ENCODE results near the gene SH3GL2. TPM values are rescaled to one million over a fixed set of nuclear protein-coding genes. Genes with fewer than 3 reads are reported as not detected.

Gene SH3GL2
- polyA plus RNA-seq, 3 donors: not detected

DNA sequence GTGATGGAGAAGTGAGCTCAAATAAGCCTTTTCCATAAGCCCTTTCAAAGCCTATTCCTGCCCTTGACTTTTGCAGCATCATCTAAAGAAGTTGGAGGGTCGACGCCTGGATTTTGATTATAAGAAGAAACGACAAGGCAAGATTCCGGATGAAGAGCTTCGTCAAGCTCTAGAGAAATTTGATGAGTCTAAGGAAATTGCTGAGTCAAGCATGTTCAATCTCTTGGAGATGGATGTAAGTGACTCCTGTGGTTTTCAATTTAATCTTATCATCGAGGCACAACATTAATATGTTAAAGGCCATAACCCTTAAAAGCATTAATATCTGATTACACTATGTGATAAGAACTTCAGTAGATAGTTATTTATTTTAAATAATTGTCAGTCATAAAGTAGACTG is 210.4 kb downstream of the SH3GL2 start:
- Histone ChIP-seq H3K79me2 (ENCODE audit: insufficient read depth, low read length) (no peaks in the 10 kb centered on the region), H3K9me3 (replicated peaks in 1 of 2; ENCODE audit: control insufficient read depth in 1 of 2, insufficient read depth in 1 of 2, low read length in 2 of 2) (no peaks in the 10 kb centered on the region), H3K4me1 (ENCODE audit: control insufficient read depth in 1 of 2, insufficient read depth in 2 of 2, low read length in 2 of 2) (no peaks in the 10 kb centered on the region), H4K20me1 (ENCODE audit: insufficient read depth, low read length) (no peaks in the 10 kb centered on the region), H3K9ac (ENCODE audit: insufficient read depth, low read length, poor library complexity, severe bottlenecking) (no peak overlapping the region), H3K27me3 (ENCODE audit: control insufficient read depth in 2 of 2, insufficient read depth in 2 of 2, low read length in 2 of 2) (no peaks in the 10 kb centered on the region), H3K4me3 (replicated peaks in 1 of 3; ENCODE audit: low read depth in 2 of 3, low read length in 3 of 3) (no peak overlapping the region), H2AFZ (ENCODE audit: insufficient read depth, low read depth, low read length, poor library complexity, severe bottlenecking) (no peak overlapping the region), H3K27ac (ENCODE audit: low read depth in 1 of 2, low read length in 2 of 2) (no peak overlapping the region), H3K36me3 (replicated peaks in 1 of 2; ENCODE audit: control insufficient read depth in 1 of 2, insufficient read depth in 2 of 2, low read length in 2 of 2) (no peaks in the 10 kb centered on the region), H3K4me2 (replicated peaks; ENCODE audit: extremely low read depth, low read length, poor library complexity, severe bottlenecking) (no peak overlapping the region)
- Mint-ChIP-seq H3K4me3 (no peak overlapping the region), H3K4me1 (no peaks in the 10 kb centered on the region), H3K9me3 (peaks cover 0 to 2% (median 0%) of the 10 kb centered on the region in 7 donors), H3K36me3 (no peaks in the 10 kb centered on the region), H3K27me3 (ENCODE audit: low read depth in 3 of 3) (peaks cover 0 to 5% (median 2%) of the 10 kb centered on the region in 3 donors), H3K27ac (no peak overlapping the region)
- no peak for DNase-seq
- intact Hi-C loops (cut with micrococcal nuclease): no loop called here
- WGBS (ENCODE audit: insufficient coverage): 96% methylated on average over 4 of the region's 6 CpGs
- TF ChIP-seq, protein P1, sequence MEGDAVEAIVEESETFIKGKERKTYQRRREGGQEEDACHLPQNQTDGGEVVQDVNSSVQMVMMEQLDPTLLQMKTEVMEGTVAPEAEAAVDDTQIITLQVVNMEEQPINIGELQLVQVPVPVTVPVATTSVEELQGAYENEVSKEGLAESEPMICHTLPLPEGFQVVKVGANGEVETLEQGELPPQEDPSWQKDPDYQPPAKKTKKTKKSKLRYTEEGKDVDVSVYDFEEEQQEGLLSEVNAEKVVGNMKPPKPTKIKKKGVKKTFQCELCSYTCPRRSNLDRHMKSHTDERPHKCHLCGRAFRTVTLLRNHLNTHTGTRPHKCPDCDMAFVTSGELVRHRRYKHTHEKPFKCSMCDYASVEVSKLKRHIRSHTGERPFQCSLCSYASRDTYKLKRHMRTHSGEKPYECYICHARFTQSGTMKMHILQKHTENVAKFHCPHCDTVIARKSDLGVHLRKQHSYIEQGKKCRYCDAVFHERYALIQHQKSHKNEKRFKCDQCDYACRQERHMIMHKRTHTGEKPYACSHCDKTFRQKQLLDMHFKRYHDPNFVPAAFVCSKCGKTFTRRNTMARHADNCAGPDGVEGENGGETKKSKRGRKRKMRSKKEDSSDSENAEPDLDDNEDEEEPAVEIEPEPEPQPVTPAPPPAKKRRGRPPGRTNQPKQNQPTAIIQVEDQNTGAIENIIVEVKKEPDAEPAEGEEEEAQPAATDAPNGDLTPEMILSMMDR (IDR thresholded peaks at IDR 0.05): no peak

DNA sequence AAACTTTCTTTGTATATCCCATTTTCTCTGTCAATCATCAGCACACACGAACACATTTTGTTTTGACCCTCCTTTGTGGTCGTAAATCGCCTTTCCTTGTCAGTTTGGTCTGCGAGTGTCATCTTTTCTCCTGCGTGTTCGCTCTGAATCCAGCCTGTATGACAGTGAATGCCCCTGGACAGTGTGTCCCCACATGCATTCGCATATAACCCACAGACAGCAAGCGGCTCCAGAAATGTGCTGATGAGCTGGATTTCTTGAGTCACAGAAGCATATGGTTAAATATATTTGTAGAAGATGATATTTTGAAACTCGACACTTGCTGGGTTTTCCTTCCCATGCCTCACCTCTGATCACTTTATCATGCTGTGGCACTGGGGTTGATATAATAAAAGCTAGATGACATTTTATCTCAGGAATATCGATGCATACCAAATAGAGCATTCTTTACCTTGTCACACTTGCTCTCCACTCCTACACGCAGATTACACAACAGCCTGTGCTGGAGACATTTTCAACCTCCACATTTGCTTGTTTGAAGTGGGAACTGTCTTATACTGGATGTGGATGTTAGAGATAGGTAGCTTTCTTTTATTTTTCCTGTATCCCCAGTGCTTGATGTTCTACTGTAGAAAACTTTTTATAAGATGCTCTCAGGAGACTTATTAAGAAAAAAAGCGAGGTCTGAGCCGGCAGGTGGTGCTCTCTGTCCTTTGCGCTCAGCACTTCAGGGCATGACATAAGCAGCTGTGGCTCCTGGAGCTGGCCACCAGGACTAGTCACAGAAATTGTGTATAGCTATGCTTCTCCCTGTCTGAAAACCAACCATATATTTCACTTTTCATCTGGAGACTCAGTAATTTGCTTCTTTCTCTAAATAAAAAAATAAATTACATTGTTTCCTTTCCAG is 215.1 kb downstream of the SH3GL2 start:
- no peaks in the 10 kb centered on the region for H3K36me3 ChIP-seq (replicated peaks in 1 of 2; ENCODE audit: control insufficient read depth in 1 of 2, insufficient read depth in 2 of 2, low read length in 2 of 2)
- TF ChIP-seq, protein P1 (IDR thresholded peaks at IDR 0.05): no peak
- no peaks in the 10 kb centered on the region for H3K79me2 ChIP-seq (ENCODE audit: insufficient read depth, low read length)
- Mint-ChIP-seq H3K27me3 (ENCODE audit: low read depth in 3 of 3) (no peaks in the 10 kb centered on the region), H3K27ac (no peak overlapping the region), H3K4me3 (no peak overlapping the region), H3K9me3 (no peaks in the 10 kb centered on the region), H3K4me1 (no peaks in the 10 kb centered on the region), H3K36me3 (no peaks in the 10 kb centered on the region)
- H3K4me3 ChIP-seq (replicated peaks in 1 of 3; ENCODE audit: low read depth in 2 of 3, low read length in 3 of 3): no peak overlapping the region
- H4K20me1 ChIP-seq (ENCODE audit: insufficient read depth, low read length): no peaks in the 10 kb centered on the region
- no peaks in the 10 kb centered on the region for H3K27me3 ChIP-seq (ENCODE audit: control insufficient read depth in 2 of 2, insufficient read depth in 2 of 2, low read length in 2 of 2)
- H3K9me3 ChIP-seq (replicated peaks in 1 of 2; ENCODE audit: control insufficient read depth in 1 of 2, insufficient read depth in 1 of 2, low read length in 2 of 2): no peaks in the 10 kb centered on the region
- no peak for DNase-seq
- H3K9ac ChIP-seq (ENCODE audit: insufficient read depth, low read length, poor library complexity, severe bottlenecking): no peak overlapping the region
- H2AFZ ChIP-seq (ENCODE audit: insufficient read depth, low read depth, low read length, poor library complexity, severe bottlenecking): no peak overlapping the region
- H3K4me2 ChIP-seq (replicated peaks; ENCODE audit: extremely low read depth, low read length, poor library complexity, severe bottlenecking): no peak overlapping the region
- no peaks in the 10 kb centered on the region for H3K4me1 ChIP-seq (ENCODE audit: control insufficient read depth in 1 of 2, insufficient read depth in 2 of 2, low read length in 2 of 2)
- WGBS (ENCODE audit: insufficient coverage): 75% methylated on average over 9 of the region's 14 CpGs
- intact Hi-C loops (cut with micrococcal nuclease): no loop called here
- no peak overlapping the region for H3K27ac ChIP-seq (ENCODE audit: low read depth in 1 of 2, low read length in 2 of 2)
